ENCODE measurements around the gene STK17B. TPM values are rescaled to one million over a fixed set of nuclear protein-coding genes. Genes with fewer than 3 reads are reported as not detected.

Gene STK17B
- total and polyA plus RNA-seq, 2 of the 8 experiments (the other 6 are each of a cell fraction or from before 2014, with no cell fraction given), result 1.8 to 10.5 TPM

- TF ChIP-seq POLR2AphosphoS5 (IDR thresholded peaks at IDR 0.05; ENCODE audit: low read depth, low read length) (no peak), E2F6 (IDR thresholded peaks at IDR 0.05) (no peak), SP4 (IDR thresholded peaks at IDR 0.05; ENCODE audit: low read length) (no peak), ASH2L (IDR thresholded peaks at IDR 0.05; ENCODE audit: low read length) (no peak), RFX5 (IDR thresholded peaks at IDR 0.05; ENCODE audit: borderline replicate concordance, low read depth, low read length) (no peak), CHD2 (IDR thresholded peaks at IDR 0.05; ENCODE audit: low read length) (no peak), TEAD4 (IDR thresholded peaks at IDR 0.05; ENCODE audit: low read depth, low read length) (no peak), SRF (IDR thresholded peaks at IDR 0.05; ENCODE audit: low read depth, low read length) (no peak)
Measured at GRCh38 chr2:196099916-196100315, 71.5 kb downstream of the STK17B start (continued).

Measured in H1 (cell line).